GM18868 (cell line): ENCODE measurements around the gene SMARCB1.

Experiments
- ATAC-seq: cut with Tn5 transposase; IDR thresholded peaks from one replicate; pipeline ENCODE4 v1.9.1; 2021; ENCODE audit warnings: mild to moderate bottlenecking, moderate library complexity; ENCODE audit not compliant: unreplicated experiment

SMARCB1 gene

DNA sequence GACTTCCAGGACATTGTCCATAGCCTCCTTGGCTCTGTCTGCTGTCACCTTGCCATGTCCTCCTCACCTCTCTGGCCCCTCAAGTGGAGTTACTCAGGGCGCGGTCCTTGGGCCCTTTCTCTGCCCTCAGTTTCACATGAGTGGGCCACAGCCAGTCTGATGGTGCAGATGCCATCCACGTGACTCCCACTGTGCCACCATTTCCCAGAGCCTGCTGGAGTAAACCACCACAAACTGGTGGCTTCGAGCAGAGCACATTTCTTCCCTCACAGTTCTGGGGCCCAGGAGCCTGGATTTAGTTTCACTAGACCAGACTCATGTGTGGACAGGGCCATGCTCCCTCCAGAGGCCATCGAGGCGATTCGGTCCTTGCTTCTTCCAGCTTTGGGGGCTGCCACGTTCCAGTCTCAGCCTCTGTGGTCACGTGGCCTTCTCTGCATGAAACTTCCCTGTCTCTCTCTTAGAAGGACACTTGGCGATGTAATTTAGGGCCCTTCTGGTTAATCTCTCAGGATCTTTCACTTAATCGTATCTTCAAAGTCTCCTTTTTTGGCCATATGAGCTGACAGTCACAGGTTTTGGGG lies 14.6 kb downstream of the SMARCB1 start:
- ATAC-seq = no peak

DNA sequence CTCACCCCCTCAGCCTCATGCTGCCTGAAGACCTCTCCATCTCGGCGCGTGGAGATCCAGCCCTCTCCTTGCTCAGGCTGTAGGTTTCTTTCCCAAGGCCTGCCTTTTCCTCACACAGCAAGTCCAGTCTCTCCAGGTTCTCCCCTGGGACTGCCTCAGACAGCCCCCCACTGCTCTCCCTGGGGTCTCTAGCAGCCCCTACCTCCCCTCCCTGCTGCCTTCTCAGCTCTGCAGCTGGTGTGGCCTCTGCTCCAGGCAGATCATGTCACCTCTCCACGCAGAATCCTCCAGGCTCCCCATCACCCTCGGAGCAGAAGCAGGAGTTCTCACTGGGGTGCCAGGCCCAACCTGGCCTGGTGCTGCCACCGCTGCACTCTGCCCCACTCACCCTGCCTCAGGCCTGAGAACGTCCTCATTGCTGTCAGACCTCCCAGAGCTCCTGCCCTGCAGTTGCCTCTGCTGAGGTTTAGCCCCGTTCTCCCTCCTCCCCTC lies 15.2 kb downstream of the SMARCB1 start:
- ATAC-seq = no peak

DNA sequence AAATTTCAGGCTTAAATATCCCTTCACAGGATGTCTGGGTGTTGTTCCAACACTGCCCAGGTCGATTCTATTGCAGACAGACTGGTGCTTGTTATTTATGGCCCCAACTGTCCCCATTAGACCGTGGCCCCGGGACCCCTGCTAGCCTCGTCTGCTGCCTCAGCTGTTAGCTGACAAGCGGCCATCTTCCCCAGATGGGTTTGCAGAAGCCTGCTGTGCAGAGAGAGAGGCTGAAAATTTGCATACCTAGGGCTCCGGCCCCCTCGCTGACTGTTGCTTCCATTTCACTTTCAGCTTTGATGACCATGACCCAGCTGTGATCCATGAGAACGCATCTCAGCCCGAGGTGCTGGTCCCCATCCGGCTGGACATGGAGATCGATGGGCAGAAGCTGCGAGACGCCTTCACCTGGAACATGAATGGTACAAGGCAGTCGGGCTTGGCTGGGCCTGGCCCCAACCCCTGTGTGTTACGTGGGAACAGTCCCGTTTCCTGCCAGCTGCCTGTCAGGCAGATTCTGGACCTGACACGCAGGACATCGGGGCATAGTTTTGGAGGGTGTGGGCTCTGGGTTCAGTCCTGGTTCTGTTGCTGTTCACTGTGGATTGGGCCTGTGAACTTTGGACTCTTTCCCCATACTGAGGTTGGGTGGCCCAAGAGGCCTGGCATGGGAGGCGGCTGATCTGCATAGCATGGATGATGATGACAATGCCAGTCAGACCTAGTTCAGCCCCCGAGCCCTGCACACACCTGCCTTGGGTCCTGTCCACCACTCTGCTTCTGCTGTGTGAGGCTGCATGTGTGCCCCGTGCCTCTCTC lies 16.4 kb downstream of the SMARCB1 start:
- ATAC-seq = no peak

DNA sequence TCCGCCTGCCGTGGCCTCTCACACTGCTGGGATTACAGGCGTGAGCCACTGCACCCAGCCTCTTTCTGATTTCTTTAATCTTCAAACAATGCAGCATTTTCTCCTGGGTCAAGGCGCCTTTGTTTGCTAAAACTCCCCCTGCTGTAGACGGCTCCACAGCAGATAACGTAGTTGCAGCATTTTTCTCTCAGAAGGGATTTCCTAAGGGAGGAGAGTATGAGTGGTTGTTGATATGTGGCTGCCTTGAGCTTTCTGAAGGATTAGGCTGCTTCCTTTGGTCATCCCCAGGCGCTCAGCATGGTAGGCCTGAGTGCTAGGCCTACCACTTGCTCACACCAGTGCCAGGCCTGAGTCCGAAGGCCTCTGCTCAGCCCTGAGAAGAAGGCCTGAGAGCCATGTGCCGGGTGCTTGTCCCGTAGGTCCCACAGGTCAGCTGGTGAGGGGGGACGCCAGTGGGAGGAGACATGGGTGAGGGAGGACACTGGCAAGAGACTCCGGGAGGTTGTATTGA lies 18.1 kb downstream of the SMARCB1 start:
- ATAC-seq = no peak

DNA sequence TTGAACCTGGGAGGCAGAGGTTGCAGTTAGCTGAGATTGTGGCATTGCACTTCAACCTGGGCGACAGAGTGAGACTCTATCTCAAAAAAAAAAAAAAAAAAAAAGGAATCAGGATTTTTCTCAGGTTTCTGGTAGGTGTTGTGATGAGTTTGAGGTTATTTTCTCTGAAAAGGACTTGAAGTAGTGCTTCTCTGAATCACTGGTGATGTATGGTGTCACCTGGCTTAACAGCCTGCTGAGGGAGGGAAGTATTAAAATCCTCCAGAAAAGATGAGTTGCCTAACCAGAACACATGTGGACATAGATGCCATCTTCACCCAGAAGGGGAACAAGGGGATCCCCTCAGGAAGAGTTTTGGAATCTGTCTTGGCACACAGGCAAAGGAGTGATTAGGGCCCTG lies 20.1 kb downstream of the SMARCB1 start:
- ATAC-seq = no peak

DNA sequence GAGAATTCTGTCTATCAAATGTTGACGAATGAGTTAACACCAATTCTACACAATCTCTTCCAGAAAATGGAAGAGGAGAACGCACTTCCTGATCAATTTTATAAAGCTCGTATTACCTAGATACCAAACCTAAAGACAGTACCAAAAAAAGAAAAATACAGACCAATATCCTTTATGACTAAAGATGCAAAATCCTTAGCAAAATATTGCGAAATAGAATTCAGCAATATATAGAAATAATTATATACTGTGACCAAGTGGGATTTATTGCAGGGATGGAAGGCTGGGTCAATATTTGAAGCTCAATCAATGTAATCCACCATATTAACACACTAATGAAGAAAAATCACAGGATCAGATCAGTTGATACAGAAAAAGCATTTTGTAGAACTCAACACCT lies 25.6 kb downstream of the SMARCB1 start:
- ATAC-seq = no peak

DNA sequence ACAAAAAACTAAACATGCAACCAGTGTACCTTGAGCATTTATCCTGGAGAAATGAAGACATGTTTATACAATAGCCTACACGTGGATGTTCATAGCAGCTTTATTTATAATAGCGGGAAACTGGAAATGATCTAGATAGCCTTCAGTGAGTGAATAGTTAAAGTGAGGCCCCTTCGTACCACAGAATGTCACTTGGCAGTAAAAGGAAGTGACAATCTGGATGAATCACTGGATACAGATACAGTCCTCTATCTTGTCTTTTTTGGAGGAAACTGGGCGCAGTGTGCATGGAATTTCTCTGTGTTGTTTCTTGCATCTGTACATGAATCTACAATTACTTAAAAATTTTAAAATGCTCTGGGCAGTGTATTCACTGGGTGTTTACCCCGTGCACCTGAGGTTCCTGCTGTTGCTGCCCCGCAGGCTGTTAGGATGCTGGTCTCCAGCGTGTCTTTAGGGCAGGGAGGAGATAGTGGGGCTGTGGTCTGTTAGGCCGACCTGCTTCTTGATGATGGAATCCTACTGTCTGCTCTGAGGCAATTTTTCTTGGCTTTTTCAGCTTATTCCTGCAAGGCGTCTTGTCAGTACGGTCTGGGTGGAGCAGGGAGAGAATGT lies 28.9 kb downstream of the SMARCB1 start:
- ATAC-seq = no peak

DNA sequence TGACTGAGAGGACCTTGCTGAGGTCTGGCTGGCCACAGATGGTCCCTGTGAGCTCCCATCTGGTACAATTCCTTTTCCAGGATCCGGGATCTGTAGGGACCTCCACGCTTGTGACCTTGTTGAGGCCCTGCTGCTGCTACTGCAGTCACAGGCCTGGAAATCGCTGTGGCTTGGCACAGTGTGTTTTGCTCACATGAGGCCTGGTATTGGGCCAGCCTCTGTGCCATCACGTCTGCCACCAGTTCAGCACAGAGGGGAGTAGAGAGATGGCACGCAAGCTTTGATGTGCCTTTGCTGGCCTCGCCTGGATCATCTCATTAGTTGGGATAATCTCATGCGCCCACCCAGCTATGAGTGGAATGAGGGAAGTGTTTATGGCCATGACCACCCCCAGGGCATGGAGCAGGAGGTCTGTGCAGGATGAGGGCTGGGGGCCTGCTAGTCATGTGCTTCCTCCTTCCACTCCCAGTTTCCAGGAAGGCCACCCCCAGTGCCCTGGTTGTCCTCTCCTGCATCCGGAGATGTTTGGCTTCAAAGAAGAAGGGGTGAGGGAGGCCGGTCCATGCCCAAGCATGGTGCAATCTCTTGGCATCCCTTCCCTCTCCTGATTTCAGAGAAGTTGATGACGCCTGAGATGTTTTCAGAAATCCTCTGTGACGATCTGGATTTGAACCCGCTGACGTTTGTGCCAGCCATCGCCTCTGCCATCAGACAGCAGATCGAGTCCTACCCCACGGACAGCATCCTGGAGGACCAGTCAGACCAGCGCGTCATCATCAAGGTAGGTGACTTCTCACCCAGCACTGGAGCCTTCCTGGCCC lies 29.6 kb downstream of the SMARCB1 start:
- no peak for ATAC-seq

DNA sequence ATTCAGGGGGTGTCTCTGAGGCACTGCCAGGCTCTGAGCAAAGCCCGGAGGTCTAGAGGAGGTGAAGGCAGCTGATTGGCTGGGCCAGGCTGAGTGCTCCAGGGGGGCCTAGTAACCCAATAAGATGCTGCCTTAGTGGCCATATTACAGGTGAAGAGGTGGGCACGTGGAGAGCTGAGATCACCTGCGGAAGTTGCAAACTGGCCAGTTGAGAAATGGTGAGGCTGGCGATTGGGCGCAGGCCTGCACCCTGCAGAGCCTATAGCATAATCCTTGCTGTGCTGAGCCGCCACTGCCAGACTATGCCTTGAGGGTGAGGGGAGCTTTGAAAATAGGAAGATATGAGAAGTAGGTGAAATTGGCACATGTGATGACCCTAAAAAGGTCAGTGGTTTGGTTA lies 30.4 kb downstream of the SMARCB1 start:
- ATAC-seq = no peak

DNA sequence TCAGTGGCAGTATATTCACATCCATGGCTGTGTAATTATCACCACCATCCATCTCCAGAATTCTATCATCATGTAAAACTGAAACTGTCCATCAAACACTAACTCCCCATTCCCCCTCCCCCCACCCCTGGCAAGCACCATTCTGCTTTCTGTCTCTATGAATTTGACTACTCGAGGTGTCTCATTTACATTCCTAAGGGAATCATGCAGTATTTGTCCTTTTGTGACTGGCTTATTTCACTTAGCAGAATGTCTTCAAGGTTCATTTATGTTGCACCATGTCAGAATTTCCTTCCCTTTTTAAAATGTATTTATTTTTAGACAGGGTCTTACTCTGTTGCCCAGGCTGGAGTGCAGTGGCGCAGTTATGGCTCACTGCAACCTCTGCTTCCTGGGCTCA lies 31.8 kb downstream of the SMARCB1 start:
- no peak for ATAC-seq

DNA sequence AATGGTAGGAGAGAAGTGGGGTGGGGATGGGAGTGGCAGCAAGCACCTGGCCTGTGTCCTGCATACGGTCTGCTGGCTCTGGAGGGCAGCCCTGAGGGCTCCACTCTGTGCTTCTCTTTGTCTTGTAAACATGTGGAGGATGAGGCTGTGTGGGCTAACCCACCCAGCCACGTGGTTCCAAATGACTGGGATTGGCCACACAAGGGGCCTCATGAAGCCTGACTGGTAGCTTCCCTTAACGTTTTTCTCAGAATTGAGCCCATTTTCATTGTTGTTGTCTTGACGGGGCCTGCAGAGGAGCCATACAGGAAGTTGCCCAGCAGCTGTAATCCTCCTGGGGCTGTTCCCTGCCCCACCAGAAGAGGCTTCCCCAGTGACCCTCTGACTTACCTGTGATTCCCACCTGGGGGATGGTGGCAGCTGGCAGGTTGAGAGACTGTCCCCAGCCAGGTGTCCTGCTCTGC lies 34.0 kb downstream of the SMARCB1 start:
- ATAC-seq = no peak

DNA sequence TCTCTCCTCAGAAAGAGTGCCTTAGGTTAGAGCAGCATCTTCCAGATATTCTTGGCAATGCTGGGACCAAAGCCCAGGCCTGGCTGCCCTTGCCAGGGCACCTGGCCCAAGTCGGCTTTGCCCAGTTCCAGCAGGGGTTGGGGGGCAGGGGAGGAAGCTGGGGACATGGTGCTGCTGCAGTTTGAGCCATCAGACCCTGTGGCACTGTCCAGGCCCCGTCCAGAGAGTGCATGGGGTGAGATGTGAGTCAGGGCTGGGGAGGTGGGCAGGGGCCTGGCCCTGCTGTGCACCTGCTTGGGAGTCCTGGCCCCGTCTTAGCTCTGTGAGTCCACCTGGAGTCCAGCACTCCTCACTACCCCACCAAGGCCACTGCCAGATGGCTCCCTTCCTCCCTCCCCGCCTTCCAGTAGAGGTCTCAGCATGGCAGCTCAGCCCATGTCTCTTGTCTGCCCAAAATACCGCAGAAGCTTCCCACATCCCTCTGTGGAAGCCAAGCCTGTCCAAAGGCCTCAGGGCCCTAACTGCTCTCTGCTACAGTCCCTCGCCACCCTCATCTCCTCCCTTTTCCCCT lies 35.4 kb downstream of the SMARCB1 start:
- no peak for ATAC-seq

DNA sequence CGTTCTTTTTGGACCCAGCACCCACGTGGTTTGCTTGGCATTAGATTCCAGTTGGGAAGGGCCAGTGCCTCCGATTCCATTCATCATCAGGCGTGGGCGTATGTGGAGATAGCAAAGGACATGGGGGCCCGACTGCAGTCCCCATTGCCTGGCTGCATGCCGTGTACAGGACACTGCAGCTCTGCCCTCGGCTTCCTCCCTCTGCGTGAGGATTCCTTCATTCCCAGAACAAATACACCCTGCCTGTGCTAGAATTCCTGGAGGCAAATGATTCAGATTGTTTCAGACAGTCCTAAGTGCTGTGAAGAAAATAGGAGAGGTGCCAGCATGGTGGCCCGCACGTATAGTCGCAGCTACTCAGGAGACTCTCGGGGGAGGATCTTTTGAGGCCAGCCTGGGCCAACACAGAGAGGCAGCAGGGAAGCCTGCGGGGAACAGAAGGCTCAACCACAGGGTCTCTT lies 36.6 kb downstream of the SMARCB1 start:
- ATAC-seq = no peak

DNA sequence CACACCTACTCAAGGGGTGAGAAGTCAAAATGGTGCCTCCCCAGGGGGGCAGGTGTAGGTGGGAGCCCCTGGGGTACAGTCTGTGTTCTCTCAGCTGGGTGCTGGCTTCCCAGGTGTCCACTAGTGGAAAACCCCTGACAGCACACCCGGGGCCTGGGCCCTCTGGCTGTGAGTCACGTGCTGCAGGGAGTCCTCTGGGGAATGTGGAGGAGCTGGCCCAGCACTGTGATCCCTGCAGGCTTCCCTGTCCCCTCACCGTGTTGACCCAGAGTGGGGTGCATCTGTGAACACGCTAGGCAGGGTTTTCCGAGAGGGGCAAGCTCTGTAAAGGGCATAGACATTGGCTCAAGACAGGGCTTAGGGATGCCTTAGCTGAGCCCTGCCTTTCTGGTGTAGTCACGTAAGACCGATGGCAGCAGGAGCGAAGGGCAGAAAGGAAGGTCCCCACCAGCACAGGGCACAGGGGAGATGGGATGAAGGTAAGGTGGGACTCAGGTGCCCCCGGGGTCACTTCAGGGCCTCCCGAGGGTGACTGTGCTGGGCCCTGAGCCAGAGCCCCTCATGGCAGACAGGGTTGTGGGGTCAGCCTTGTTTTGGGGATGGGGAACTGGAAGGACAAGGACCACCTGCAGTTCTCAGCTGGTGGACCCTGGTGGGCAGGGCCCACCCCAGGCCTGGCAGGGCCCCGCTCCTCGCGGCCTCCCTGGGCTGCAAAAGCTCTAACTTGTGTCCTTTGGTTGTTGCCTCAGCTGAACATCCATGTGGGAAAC lies 37.9 kb downstream of the SMARCB1 start:
- ATAC-seq = no peak

DNA sequence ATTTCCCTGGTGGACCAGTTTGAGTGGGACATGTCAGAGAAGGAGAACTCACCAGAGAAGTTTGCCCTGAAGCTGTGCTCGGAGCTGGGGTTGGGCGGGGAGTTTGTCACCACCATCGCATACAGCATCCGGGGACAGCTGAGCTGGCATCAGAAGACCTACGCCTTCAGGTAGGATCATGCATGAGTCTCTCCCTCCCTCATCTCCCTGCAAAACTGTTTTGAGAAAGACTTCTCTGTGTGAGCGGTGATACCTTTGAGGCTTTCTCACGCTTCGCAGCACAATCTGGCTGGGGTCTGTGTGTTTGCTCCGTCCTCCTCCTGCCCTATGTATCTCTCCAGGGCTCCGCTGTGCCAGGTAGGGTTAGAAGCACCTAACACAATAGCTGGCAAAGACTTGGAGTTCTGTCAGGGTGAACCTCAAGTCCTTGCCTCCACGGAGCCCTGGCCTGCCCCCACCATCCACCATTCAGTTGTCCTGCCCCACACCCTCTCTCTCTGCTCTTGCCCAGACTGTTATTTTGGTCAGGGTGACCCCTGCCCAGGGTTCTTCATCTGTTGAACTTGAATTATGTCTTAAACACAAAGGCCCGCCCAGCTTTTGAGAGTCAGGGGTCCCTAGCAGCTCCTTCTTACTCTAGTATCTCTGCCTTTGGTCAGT lies 38.6 kb downstream of the SMARCB1 start:
- no peak for ATAC-seq

DNA sequence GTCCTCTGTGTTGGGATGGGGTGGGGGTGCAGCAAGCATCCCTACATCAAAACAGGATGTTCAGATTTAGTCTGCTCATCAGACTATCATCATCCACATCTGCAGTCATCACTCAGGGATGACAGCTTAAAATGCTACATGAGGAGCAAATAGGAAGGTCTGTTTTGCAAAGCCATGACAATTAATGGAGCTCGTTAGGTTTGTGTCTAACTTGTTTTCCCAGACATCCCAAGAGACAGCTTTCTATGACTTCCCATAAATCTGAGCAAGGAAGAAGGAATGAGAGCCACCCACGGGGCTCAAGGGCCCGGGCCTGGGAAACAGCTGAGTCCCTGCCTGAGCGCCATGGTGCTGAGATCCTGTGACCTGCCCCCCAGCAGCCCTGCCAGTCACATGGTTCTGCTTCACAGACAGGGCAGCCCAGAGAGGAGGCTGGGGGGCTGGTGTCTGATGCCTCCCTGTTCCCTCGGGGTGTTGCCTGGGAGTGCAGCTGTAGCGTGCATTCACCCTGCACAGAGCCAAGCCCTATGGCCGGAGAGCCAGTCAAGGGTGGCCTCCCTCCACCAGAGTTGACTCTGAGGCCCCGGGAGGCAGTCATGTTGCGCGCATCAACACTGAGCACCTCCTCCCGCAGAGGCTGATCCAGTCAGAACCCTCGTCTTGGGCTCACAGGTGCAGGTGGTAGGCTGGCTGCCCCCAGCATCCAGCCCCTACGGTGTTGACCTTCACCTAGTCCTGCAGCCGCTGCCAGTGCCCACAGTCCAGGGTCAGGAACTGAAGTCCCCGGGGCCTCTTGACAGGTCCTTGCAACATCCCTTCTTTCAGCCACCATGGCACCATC lies 40.0 kb downstream of the SMARCB1 start:
- no peak for ATAC-seq

DNA sequence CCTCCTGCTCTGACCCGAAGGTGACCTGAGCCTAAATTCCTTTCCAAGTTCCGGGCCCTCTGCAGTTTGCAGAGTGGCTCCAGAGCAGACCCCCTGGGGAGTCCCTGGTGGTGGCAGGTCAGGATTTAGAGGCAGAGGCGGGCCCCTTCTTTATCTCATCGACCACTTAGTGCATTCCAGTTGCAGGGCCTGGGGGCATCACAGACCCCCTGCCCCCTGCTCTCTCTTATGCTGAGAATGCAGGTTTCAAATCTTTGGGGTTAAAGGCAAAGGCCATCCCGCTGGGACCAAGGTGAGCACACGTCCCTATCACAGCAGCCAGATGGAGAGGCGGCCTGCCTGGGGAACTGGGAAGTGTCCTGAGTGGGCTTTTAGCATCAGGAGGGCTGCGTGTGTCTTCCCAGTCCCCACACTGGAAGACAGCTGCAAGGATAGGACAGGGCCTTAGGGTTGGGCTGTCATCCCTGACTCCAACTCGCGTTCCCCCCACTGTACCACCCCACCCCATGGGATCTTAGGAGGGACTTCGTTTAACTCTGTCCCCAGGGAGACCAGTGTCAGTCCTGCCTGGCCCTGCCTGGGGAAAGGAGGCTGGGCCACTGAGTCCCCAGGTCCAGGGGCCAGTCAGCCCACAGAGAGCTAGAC lies 40.7 kb downstream of the SMARCB1 start:
- ATAC-seq = no peak
